Stimulated activated CD4-positive, alpha-beta T cell treated with anti-CD3 and anti-CD28 coated beads, Interleukin-2, amount 100 ng/mL, for 48 hours (primary cell): Measurements from ENCODE around the gene KIF6.
"Not testable (repeated sequence)": the region's sequence is repeated elsewhere in the genome, so short reads cannot be mapped to it uniquely, and the experiment has no call there.

ENCODE experiments used
- DNase-seq, 2 donors: peaks; one replicate each; pipeline ENCODE4 v3.0.0-alpha.2; 2020

KIF6 gene

DNA sequence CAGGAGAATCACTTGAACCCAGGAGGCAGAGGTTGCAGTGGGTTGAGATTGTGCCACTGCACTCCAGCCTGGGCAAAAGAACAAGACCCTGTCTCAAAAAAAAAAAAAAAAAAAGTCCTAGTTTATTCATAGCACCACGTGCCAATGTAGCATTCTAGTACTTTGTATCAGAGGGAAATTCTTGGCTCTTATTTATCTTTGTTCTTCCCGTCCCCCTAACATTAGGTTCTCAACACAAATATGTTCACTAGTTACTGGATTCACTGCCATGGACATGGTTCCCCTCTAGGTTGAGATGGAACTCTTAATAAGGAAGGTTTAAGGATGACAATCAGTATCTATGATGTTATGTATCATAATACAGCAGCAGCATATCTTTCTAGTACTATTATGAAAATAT, 178.5 kb downstream of the KIF6 start:
- DNase-seq = no peak

DNA sequence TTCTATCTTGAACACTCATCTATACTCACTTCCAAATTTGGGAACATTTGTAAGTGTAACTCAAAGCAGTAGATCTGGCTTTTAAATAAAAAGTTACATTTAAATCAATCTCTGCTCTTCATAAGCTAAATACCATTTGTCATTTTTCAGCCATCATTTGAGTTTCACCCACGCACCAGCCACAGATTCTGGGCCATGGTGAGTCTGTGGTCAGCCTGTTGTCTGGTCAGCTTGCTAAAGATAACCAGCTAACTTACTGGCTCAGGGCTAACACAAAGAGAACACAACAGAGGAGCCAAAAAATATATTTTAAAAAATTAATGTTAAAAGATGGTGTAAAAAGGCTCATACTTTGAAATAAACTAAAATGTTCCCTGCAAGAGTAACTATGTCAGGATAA, 181.3 kb downstream of the KIF6 start:
- no peak for DNase-seq

DNA sequence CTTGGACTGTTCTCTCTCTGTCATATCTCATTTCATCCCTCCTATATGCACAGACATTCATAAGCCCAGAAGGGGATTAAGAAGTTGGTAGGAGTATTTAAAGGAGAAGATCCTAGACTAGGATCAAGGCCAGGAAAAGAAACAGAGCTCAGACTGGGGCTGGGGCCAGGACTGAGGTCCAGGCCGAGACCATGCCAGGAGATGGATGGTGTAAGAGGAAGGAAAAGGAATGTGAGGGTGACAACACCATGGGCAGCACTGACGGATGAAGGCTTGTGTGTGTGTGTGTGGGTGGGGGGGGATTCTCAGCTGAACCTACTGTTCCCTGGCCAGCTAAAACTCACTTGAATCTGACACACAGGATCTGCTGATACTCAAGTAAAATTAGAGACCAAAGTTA, 182.1 kb downstream of the KIF6 start:
- DNase-seq = no peak

DNA sequence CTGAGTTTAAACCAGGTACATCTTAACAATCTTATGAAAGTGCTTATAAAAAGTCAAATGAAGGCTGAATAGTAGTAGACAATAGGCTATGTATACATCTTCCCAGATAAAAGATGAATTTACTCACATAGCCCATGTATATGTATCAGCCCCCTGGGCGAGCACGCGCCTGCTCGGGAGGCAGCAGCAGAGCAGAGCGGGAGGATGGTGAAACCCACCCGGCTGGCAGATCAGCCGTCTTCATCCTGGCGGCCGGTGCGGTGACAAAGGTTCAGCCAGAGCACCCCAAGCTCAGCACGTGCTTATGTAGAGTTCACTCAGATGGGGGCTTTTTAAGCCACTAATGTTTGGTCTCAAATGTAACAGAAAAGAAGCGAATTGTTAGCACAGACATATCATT, 184.8 kb downstream of the KIF6 start:
- DNase-seq = no peak

DNA sequence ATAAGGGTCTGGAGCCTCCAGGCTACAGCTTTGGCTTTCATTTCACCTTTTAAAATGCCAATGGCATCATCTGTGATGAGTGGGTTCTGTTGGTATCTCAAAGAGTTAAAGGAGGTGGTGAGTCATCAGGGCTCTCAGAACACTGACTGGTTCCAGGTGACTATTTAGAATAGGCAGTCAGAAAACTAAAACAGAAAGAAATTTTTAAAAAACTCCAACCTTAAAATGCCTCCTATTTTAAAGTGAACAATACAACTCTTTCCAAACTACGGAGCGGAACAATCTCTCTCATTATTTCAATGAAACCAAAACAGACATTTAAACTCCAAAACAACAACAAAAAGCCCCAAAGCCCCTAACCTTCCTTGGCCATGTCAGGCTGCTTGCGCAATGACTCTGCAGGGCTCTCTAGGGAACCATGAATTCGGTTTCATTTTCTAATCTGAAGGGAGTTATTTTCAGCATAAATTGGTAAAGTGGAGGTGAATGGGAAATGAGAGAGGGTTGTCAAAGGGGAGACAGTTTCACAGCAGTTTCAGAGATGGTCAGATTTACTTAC, 194.9 kb downstream of the KIF6 start:
- DNase-seq = no peak

DNA sequence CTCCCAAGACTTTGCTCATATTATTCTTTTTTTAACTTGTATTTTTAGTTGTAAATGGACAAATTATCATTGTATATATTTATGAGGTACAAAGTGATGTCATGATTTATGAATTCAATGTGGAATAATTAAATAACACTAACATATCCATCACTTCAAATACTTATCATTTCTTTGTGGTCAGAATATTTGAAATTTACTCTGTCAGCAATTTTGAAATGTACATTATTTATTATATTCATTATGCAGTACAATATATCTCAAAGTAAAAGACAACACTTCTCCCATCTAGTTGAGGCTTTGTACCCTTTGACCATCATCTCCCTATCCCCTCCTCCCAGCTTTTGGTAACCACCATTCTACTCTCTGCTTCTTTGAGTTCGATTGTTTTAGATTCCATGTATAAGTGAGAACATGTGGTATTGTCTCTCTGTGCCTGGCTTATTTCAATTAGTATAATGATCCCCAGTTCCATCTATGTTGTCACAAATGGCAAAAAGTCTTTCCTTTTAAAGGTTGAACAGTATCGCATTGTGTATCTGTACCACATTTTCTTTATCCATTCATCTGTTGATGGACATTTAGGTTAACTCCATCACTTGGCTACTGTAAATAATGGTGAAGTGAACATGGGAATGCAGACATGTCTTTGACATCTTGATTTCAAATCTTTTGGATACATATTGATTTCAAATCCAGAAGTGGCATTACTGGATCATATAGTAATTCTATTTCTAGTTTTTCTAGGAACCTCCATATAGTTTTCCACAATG, 197.2 kb downstream of the KIF6 start:
- DNase-seq = no peak

DNA sequence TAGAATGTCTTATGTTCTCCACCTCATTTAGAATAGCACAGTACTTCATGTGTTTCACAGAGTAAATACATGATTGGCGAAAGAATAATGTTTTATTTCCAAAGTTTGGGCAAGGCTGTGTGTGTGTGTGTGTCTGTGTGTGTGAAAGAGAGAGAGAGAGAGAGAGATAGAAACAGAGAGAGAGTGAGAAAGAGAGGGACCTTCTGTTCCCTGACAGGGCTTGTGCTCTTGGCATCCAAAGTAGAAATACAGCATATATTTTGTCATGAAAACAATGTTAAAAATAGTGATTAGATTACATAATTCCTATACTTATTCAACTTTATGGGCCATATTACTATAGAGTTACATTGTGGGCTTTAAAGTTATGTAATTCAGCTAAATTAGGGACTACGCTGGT, 201.2 kb downstream of the KIF6 start:
- no peak for DNase-seq

DNA sequence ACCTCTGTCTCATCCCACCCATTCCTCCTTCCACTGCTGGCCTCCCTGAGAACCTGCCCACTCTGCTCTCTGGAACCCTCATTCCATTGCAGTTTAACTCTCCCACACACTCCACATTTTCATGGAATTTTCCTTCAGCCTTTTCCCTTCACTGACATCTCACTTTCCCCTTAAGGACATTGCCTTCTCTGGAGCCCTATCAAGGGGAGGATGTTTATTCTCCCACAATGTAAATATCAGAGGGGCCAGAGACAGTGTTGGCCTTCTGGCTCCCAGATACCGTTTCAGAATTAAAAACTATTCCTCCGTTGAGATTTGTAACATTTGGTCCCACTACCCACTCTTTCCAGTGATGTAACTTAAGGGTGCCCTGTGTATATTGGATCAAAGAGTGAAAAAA, 203.2 kb downstream of the KIF6 start:
- no peak for DNase-seq

DNA sequence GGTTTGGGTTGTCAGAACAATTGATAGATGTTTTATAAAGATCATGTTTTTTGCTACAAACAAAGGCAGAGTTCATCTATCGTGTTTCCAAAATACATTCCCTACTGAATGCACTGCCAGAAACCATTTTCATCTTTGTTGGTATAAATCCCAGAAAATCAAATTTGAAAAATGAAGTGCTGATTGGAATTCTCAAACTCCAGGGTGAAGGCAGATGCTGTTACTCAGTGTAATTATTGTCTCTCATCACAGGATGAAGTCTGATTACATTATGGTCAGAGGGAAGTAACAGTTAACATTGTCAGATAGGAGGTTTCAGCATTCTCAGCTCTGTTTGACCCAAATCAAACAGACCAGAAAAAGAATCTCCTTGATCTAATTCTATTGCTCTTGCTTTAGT, 204.3 kb downstream of the KIF6 start:
- DNase-seq = no peak

DNA sequence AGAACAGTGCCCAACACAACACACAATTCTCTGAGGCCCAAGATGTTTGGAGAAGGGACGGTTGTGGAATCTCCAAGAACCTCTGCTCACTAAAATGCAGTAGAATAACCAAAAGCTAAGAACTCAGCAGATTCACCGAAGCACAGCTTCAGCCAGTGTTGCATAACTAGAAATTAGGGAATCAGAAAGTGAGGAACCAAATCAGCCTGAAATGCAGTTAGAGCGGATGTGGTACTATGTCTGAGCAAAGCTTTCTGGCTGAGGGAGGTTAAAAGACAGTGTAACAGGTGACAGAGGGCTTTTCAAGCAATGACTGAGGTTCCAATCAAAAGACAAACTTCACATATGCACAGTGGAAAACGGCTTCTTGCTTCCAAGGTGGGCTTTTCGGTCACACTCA, 204.8 kb downstream of the KIF6 start:
- DNase-seq = no peak

DNA sequence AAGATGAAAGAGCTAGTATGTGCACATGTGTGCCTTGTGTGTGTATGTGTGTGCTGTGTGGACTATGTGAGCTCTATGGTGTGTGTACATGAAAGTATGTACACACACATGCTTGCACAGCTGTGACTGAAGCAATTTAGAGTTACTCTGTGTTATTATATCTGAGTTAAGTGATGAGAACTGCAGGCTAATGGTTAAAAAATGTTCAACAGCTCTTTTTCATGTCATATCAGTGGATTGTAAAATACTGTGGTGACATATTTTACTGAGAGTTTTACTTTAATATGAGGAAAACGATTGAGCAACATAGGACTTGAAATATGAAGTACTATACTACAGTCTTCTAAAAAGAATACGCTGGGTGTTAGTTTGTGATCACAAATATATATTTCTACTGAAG, 207.0 kb downstream of the KIF6 start:
- no peak for DNase-seq

DNA sequence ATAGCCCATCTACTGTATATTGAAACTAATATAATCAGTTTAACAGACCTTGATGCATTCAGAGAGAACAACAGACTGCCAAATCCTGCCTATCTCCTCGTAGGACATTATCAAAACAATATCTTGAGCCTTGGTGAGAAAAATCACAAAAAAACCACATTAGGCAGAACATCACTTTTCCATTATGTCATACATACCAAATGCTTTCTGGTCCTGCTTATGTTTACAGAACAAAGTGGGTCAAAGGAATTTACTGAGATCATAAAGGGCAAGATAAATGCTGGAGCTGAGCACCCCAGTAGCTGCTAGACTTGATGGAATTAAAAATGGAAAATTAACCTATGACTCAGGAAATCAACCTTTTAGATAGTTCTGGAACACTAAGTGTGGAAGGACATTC, 207.5 kb downstream of the KIF6 start:
- no peak for DNase-seq

DNA sequence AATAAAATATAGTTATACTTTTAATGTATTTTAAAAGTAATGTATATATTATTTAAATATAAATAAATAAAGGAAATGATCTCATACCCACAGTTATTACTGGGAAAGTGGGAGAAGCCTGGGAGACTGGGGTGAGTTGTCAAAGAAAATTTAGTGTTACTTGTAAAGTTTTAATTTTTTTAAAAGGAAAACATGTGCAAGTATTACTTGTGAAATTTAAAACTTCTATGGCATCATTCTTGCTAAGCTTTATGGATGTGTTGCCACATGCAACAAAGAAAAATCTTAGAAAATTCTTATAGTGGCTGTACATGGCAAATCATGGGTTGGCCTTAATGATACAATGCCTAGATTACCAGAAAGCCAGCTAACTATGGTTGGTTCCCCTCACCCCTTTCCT, 208.7 kb downstream of the KIF6 start:
- DNase-seq = no peak

DNA sequence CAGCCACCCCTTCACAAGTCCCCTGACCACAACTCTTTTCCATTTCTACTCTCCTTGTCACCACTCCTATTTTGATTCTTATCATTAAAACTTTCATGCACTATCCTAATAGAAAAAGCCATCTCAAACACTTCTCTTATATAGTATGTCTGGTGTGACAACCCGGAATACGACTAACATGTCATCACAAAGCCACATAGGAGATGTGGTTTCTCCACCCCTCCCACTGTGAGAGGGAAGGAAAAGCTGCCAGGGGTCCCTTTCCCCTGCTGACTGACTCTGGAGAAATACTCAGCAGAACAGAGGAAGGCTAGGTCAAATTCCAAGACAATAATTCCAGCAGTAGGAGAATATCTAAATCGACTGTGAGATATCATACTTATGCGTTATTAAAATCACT, 209.7 kb downstream of the KIF6 start:
- no peak for DNase-seq

DNA sequence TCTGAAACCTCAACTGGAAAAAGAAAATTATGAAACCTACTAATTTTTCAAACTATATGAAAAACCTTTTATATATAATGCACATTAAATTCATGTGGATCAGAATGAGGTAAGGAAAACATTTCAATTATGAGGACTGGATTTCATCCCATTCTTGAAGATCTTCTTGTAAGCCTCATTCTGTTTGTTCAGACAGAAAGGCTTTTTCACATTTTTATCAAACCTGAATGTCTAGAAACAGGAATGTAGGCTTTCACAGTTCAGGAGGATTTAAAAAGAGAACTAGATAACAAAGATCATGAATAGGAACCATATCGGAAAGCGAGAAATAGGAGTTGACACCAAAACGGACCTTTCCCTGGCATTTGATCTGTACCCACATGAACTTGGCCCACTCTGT, 210.2 kb downstream of the KIF6 start:
- DNase-seq = no peak

DNA sequence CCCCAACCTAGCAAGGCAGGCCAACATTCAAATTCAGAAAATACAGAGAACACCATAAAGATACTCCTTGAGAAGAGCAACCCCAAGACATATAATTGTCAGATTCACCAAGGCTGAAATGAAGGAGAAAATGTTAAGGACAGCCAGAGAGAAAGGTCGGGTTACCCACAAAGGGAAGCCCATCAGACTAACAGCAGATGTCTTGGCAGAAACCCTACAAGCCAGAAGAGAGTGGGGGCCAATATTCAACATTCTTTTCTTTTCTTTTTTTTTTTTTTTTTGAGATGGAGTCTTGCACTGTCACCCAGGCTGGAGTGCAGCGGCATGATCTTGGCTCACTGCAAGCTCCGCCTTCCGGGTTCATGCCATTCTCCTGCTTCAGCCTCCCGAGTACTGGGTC, 215.4 kb downstream of the KIF6 start:
- not testable (repeated sequence) for DNase-seq

DNA sequence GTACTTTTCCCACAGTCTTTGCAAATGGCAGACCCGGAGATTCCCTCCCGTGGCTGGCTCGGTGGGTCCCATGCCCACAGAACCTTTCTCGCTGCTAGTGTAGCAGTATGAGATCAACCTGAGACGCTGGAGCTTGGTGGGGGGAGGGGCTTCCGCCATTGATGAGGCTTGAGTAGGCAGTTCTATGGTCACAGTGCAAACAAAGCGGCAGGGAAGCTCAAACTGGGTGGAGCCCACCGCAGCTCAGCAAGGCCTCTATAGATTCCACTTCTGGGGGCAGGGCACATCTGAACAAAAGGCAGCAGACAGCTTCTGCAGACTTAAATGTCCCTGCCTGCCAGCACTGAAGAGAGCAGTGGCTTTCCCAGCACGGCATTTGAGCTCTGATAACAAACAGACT, 216.7 kb downstream of the KIF6 start:
- no peak for DNase-seq

DNA sequence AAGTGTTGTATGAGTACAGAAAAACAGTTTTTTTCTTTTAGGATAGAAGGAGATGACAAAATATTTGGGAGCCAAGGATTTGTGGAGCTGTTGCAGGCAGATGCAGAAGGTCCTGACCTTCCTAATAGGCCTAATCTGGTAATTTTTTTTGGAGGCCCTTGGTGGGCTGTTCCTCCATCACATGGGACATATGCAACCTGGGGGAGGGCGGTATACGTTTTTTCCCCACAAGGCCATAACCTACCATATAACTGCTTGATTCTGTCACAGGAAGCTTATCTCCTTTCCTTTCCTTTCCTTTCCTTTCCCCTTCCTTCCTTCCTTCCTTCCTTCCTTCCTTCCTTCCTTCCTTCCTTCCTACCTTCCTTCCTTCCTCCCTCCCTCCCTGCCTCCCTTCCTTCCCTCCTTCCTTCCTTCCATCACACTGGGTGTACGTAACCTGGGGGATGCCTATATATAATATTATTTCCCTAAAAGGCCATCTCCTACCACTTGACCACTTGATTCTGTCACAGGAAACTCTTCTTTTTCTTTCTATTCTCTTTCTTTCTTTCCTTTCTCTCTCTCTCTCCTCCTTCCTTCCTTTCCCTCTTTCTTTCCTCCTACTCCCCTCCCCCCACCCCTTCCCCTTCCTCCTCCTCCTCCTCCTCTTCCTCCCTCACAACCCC, 217.7 kb downstream of the KIF6 start:
- DNase-seq = no peak

DNA sequence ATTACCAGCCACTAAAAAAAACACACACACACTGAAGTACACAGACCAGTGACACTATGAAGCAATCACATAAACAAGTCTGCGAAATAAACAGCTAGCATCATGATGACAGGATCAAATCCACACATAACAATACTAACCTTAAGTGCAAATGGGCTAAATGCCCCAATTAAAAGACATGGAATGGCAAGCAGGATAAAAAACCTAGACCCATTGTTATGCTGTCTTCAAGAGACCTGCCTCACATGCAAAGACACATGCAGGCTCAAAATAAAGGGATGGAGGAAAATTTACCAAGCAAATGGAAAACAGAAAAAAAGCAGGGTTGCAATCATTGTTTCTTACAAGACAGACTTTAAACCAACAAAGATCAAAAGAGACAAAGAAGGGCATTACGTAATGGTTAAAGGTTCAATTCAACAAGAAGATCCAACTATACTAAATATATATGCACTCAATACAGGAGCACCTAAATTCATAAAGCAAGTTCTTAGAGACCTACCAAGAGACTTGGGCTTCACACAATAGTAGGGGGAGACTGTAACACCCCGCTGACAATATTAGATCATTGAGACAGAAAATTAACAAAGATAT, 222.7 kb downstream of the KIF6 start:
- DNase-seq = not testable (repeated sequence)

DNA sequence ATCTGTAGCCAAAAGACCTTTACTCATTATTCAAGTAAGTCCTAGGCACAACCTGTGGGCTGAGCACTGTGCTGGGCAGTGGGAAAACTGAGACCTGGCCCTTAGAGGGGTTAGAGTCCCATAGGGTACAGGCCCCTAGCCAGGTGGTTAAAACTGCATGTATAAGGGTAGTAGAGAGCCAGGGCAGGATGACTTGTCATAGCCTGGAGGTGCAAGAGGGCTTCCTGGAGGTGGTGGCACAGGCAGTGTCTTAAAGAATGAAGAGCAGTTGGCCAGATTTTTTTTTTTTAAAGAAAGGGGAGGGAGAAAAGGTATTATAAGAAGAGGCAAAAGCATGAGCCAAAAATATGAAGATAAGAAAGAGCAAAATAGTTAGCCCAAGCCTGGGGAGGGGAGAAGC, 226.2 kb downstream of the KIF6 start:
- DNase-seq = no peak

DNA sequence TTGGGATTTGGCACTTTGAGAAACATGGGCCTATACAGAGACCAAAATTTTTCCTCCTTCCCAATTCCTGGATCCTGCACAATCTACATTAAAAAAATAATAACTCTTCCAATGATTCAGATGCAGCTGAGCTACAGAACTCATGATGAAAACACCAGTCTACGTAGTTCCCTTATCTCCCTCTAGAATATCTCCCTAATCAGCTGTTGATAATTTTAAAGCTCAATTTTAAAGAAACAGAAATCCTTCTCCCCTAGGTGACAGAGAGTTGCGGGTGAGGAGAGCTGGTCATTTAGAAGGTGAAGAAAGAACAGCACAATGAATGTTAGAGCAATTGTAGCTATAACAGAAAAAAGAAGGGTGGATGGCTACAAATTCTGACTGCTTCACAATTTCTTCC, 227.1 kb downstream of the KIF6 start:
- DNase-seq = no peak

DNA sequence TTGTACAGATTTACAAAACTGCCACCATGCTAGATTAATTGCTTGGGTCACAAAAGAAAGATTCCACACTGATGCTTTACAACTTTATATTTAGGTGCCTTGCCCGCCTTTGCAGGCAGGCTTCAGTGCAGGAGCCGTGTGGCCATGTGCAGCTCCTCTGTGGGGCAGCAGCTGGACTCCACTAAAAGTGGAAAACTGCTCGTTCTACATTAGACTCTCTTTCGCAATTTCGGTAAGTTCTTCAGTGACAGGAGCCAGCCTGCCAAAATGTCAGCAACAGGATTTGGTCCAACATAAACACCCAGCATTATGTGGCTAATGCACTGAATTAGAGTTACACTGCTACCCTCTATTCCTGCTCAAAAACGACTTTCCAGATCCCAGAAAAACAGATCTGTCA, 228.3 kb downstream of the KIF6 start:
- no peak for DNase-seq

DNA sequence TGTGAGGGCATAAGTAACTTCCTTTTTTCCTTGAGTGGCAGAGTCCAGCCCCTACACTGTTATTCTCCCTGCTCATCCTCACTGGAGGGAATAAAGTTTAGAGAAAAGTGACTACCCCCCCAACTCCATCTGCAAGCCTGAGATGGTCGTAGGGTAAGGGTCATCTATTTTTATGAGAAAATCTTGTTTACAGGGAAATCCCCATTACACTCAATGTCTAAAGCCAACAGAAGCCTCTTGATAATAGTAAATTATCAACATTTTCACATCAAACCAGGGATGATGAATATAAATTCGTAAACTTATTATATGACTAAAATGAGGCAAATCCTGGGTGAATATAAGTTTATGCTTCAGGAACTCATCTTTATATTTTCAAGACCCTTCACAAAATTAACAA, 228.8 kb downstream of the KIF6 start:
- DNase-seq = no peak

DNA sequence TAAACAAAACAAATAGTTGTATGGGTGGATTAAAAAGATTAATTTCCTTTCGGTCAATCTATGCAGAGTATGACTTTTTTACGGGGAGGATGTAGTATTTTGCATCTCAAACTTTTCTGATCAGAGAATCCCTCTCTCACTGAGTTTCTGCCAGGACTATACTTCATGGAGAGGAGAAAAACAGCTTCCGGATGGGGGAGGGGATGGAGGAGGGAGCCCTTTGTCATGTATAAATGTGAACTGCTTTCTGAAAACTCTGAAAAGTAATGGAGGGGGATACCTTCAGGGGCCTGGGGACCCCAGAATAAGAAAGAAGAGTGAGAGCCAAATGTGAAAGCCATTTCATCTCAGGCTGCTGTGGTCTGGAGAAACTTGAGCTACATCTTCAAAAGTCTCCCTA, 229.6 kb downstream of the KIF6 start:
- DNase-seq = no peak
